ENCODE data around the gene RAI14.

DNA sequence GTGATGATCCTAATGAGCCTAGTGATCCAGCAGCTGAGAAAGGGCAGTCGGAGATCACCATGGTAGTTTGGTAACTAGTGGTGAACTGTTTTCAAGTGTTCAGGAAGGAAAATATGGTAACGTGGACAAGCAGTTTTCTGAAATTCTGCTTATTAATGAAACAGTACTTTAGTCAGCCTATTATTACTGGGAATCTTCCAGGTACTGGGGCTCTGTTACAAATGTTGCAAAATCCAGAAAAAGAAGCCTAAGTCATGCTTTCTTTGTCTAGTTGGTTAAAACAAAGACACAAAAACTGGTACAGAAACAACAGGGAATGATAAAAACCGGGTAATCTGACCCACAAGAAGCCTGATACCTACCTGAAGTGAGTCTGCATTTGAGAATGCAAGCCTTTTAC, 201.0 kb downstream of the RAI14 start:
- TF ChIP-seq, protein P1, sequence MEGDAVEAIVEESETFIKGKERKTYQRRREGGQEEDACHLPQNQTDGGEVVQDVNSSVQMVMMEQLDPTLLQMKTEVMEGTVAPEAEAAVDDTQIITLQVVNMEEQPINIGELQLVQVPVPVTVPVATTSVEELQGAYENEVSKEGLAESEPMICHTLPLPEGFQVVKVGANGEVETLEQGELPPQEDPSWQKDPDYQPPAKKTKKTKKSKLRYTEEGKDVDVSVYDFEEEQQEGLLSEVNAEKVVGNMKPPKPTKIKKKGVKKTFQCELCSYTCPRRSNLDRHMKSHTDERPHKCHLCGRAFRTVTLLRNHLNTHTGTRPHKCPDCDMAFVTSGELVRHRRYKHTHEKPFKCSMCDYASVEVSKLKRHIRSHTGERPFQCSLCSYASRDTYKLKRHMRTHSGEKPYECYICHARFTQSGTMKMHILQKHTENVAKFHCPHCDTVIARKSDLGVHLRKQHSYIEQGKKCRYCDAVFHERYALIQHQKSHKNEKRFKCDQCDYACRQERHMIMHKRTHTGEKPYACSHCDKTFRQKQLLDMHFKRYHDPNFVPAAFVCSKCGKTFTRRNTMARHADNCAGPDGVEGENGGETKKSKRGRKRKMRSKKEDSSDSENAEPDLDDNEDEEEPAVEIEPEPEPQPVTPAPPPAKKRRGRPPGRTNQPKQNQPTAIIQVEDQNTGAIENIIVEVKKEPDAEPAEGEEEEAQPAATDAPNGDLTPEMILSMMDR (IDR thresholded peaks at IDR 0.05): no peak
- no peak for TF ChIP-seq POLR2A (IDR thresholded peaks at IDR 0.05)

Data from testis (tissue), 2 donors.